ENCODE measurements around the gene TRAF2.

Gene TRAF2

GRCh38 chr9:136968333-136969127, 82.2 kb downstream of the TRAF2 start:
- no peak for ATAC-seq
- TF ChIP-seq ZC3H10 (CRISPR knock-in tag; IDR thresholded peaks at IDR 0.05) (no peak), OSR1 (CRISPR knock-in tag; IDR thresholded peaks at IDR 0.05) (no peak), PPARA (CRISPR knock-in tag; IDR thresholded peaks at IDR 0.05; ENCODE audit: borderline replicate concordance) (no peak), CSDC2 (CRISPR knock-in tag; IDR thresholded peaks at IDR 0.05) (no peak), ZNF70 (CRISPR knock-in tag; IDR thresholded peaks at IDR 0.05) (no peak), PATZ1 (CRISPR knock-in tag; IDR thresholded peaks at IDR 0.05; ENCODE audit: borderline replicate concordance) (no peak), ISL1 (CRISPR knock-in tag; IDR thresholded peaks at IDR 0.05) (no peak), BACH2 (CRISPR knock-in tag; IDR thresholded peaks at IDR 0.05; ENCODE audit: borderline replicate concordance) (no peak), CREB5 (CRISPR knock-in tag; IDR thresholded peaks at IDR 0.05; ENCODE audit: low read depth) (no peak), ZNF565 (CRISPR knock-in tag; conservative IDR thresholded peaks at IDR 0.05; ENCODE audit: low read depth) (no peak), GLIS3 (CRISPR knock-in tag; IDR thresholded peaks at IDR 0.05) (no peak), ARNTL (CRISPR knock-in tag; IDR thresholded peaks at IDR 0.05; ENCODE audit: borderline replicate concordance, low read depth) (no peak), TOX (CRISPR knock-in tag; IDR thresholded peaks at IDR 0.05; ENCODE audit: borderline replicate concordance) (no peak), TSHZ2 (CRISPR knock-in tag; IDR thresholded peaks at IDR 0.05) (no peak), TCF4 (CRISPR knock-in tag; IDR thresholded peaks at IDR 0.05; ENCODE audit: borderline replicate concordance) (no peak), SNAI2 (CRISPR knock-in tag; IDR thresholded peaks at IDR 0.05) (no peak)
- TF ChIP-seq, protein P1, sequence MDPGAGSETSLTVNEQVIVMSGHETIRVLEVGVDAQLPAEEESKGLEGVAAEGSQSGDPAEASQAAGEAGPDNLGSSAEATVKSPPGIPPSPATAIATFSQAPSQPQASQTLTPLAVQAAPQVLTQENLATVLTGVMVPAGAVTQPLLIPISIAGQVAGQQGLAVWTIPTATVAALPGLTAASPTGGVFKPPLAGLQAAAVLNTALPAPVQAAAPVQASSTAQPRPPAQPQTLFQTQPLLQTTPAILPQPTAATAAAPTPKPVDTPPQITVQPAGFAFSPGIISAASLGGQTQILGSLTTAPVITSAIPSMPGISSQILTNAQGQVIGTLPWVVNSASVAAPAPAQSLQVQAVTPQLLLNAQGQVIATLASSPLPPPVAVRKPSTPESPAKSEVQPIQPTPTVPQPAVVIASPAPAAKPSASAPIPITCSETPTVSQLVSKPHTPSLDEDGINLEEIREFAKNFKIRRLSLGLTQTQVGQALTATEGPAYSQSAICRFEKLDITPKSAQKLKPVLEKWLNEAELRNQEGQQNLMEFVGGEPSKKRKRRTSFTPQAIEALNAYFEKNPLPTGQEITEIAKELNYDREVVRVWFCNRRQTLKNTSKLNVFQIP (CRISPR knock-in tag; IDR thresholded peaks at IDR 0.05; ENCODE audit: borderline replicate concordance, low read depth) = no peak

DNA sequence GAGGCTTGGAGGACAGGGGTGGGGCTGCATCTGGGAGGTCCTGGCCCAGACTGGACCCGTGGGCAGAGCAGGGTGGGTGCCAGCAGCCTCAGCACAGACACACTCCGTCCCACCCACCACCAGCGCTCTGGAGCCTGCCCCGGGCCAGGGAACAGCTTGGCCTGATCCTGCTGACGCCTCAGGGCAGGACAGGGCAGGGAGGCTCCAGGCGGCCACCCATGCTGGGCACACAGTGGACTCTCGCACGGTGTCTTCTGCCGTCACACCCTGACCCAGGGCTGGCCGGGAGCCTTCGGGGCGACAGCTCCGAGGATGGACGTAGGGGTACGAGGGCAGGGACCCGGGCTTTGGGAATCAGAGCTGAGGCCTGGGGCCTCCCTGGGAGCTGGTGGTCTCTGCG, 82.8 kb downstream of the TRAF2 start:
- no peak for ATAC-seq
- TF ChIP-seq GLIS3 (CRISPR knock-in tag; IDR thresholded peaks at IDR 0.05) (no peak), TOX (CRISPR knock-in tag; IDR thresholded peaks at IDR 0.05; ENCODE audit: borderline replicate concordance) (no peak), CREB5 (CRISPR knock-in tag; IDR thresholded peaks at IDR 0.05; ENCODE audit: low read depth) (no peak), ESRRG (CRISPR knock-in tag; IDR thresholded peaks at IDR 0.05) (no peak), TSHZ2 (CRISPR knock-in tag; IDR thresholded peaks at IDR 0.05) (no peak), OSR1 (CRISPR knock-in tag; IDR thresholded peaks at IDR 0.05) (no peak), ARNTL (CRISPR knock-in tag; IDR thresholded peaks at IDR 0.05; ENCODE audit: borderline replicate concordance, low read depth) (no peak), SNAI2 (CRISPR knock-in tag; IDR thresholded peaks at IDR 0.05) (no peak), PPARA (CRISPR knock-in tag; IDR thresholded peaks at IDR 0.05; ENCODE audit: borderline replicate concordance) (no peak), ZFP3 (CRISPR knock-in tag; IDR thresholded peaks at IDR 0.05) (no peak), ZNF565 (CRISPR knock-in tag; conservative IDR thresholded peaks at IDR 0.05; ENCODE audit: low read depth) (no peak), BACH2 (CRISPR knock-in tag; IDR thresholded peaks at IDR 0.05; ENCODE audit: borderline replicate concordance) (no peak), PATZ1 (CRISPR knock-in tag; IDR thresholded peaks at IDR 0.05; ENCODE audit: borderline replicate concordance) (no peak), ZC3H10 (CRISPR knock-in tag; IDR thresholded peaks at IDR 0.05) (no peak), ZFP30 (CRISPR knock-in tag; IDR thresholded peaks at IDR 0.05) (no peak), ZNF70 (CRISPR knock-in tag; IDR thresholded peaks at IDR 0.05) (no peak)
- TF ChIP-seq, protein P1 (CRISPR knock-in tag; IDR thresholded peaks at IDR 0.05; ENCODE audit: borderline replicate concordance, low read depth) = no peak
